Mammary epithelial cell (primary cell): ENCODE results near the gene RAB25.

ENCODE experiments used
- CTCF ChIP-seq, 2 donors: IDR thresholded peaks in 1 of 2; conservative IDR thresholded peaks in 1 of 2; 2 replicates each; pipeline ENCODE4 v1.5.1; 2011 to 2012; ENCODE audit warnings: inconsistent platforms in 2 of 2, low read length in 2 of 2, mild to moderate bottlenecking in 2 of 2, control low read depth in 1 of 2, low read depth in 1 of 2; ENCODE audit not compliant: insufficient read depth in 1 of 2; ENCODE audit errors: extremely low read depth in 1 of 2
- EZH2 ChIP-seq: IDR thresholded peaks from 2 replicates; pipeline ENCODE4 v1.6.1; 2012; ENCODE audit warnings: low read length, inconsistent platforms, borderline replicate concordance

- peak in 1 of 2 donors; percentile 1 for TF ChIP-seq CTCF (conservative IDR thresholded peaks at IDR 0.05 in 1 of 2, IDR thresholded peaks at IDR 0.05 in 1 of 2; ENCODE audit: extremely low read depth in 1 of 2, insufficient read depth in 1 of 2, low read depth in 1 of 2, low read length in 2 of 2)
- no peak for TF ChIP-seq EZH2
Observed at GRCh38 chr1:156082309-156083091, 21.5 kb downstream of the RAB25 start, which contains the start of gene MEX3A.
